Kidney epithelial cell (primary cell): ENCODE results near the gene PNKD. TPM values are rescaled to one million over a fixed set of nuclear protein-coding genes. Genes with fewer than 3 reads are reported as not detected.

Experiments
- DNase-seq: peaks from one replicate; pipeline ENCODE4 v3.0.0-alpha.2; 2010; ENCODE audit warnings: low read depth
- H3K27me3 ChIP-seq: 2 replicates; pipeline ENCODE4 v1.6.0; 2011; ENCODE audit warnings: low read length; ENCODE audit not compliant: control insufficient read depth, insufficient read depth
- H3K36me3 ChIP-seq: 2 replicates; pipeline ENCODE4 v1.5.1; 2011; ENCODE audit warnings: low read length; ENCODE audit not compliant: control insufficient read depth, insufficient read depth
- H3K4me3 ChIP-seq: 2 replicates; pipeline ENCODE4 v1.5.1; 2011; ENCODE audit warnings: low read depth, mild to moderate bottlenecking, control low read depth, low read length
- total RNA-seq: library from RNA; depleted of rRNA; stranded (reverse); fragments of >200 nt; gene quantifications from 2 replicates; pipeline ENCODE4 v1.2.3, GENCODE V29; 2015
- TF ChIP-seq, protein P1 (sequence below): IDR thresholded peaks from 2 replicates; pipeline ENCODE4 v1.5.1; 2011; ENCODE audit warnings: mild to moderate bottlenecking, moderate library complexity, low read length, control low read depth, inconsistent platforms; ENCODE audit not compliant: insufficient read depth, poor library complexity, severe bottlenecking

Gene PNKD
- total RNA-seq, 1 donor from 2014 or later: 45.4 TPM

DNA sequence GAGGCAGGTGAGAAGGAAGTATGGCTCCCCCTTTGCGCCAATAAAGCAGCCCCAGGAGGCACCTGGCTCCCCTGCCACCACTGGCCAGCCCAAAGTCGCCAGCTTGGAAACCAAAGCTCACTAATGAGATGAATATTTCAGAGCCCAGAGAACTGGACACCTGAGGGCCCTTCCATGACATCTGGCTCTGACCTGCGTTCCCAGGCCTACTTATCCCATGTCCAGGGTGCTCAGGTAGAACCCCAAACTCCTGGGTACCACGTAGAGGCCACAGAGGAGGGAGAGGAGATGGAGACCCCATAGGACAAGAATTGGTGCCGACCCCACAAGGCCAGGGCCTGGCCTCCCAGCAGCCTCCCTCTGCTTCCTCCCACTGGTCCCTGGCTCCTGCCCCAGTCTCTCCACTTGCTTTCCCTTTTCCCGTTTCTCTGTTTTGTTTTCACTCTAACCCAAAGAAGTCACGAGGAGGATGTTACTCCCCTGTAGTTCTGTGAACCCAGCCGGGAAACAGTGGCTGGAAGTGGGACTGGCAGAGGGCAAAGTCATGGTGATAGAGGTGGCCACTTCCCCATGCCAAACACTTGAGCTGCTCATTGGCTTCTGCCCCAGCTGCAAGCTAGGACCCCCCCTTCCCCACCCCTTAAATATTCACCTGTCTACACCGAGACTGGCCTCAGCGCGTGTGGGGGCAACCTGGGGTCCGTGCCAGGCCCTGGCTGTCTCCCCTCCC is 21.2 kb downstream of the PNKD start:
- Histone ChIP-seq H3K4me3 (peak overlapping the region; percentile 70), H3K36me3 (no peaks in the 10 kb centered on the region), H3K27me3 (no peaks in the 10 kb centered on the region)
- DNase-seq: no peak
- TF ChIP-seq, protein P1, sequence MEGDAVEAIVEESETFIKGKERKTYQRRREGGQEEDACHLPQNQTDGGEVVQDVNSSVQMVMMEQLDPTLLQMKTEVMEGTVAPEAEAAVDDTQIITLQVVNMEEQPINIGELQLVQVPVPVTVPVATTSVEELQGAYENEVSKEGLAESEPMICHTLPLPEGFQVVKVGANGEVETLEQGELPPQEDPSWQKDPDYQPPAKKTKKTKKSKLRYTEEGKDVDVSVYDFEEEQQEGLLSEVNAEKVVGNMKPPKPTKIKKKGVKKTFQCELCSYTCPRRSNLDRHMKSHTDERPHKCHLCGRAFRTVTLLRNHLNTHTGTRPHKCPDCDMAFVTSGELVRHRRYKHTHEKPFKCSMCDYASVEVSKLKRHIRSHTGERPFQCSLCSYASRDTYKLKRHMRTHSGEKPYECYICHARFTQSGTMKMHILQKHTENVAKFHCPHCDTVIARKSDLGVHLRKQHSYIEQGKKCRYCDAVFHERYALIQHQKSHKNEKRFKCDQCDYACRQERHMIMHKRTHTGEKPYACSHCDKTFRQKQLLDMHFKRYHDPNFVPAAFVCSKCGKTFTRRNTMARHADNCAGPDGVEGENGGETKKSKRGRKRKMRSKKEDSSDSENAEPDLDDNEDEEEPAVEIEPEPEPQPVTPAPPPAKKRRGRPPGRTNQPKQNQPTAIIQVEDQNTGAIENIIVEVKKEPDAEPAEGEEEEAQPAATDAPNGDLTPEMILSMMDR: no peak

DNA sequence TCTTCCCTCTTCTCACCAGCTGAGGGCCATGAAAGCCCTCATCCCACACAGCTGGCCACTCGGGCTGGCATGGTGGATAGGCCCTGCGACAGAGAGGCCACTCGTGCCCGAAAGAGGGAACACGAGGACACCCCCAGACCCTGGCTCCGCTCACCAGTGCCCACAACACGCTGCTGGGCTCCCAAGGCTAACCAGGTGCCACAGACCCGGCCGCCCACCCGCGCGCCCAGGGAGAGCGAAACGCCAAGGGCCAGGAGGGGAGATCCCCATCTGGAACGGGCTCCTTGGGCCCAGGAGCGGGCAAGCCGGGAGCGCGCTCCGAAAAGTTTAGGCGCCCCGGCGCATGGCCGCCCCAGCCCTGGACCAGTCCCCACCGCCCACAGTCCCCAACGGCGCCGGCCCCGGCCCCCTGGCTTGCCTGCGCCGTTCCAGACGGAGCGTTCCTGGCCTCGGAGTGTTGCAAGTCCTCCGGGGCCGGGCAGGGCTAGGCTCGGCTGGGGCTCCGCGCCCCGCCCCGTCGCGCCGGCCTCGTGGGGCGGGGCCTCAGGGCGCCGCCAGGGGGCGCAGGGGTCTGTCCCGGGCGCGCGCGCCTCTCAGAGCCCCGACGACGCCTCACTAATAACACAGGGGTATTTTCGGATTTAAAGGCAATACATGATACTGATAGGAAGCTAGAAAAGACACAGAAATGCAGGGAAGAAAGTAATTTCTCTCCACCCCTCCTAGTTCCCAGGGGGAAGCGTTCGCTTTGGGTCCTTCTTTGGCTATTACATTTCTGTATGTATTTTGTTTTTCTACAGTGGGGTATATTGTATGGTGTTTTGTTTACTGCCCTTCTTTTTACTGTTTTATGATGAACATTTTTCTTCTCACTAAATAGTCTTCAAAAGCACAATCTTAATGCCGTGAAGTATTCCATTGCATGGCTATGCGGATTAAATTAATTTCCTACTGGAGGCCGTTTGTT is 22.0 kb downstream of the PNKD start, which contains the start of gene TMBIM1:
Gene TMBIM1 (minus strand): TSS at position 456 of the 967 bp plus-strand sequence. CDS start 10,362 bp downstream, outside the sequence.
- TF ChIP-seq, protein P1: peak; percentile 41
- DNase-seq: no peak
- Histone ChIP-seq H3K27me3 (no peaks in the 10 kb centered on the region), H3K4me3 (peak within 1 kb of the TSS; percentile 70), H3K36me3 (no peaks in the 10 kb centered on the region)

DNA sequence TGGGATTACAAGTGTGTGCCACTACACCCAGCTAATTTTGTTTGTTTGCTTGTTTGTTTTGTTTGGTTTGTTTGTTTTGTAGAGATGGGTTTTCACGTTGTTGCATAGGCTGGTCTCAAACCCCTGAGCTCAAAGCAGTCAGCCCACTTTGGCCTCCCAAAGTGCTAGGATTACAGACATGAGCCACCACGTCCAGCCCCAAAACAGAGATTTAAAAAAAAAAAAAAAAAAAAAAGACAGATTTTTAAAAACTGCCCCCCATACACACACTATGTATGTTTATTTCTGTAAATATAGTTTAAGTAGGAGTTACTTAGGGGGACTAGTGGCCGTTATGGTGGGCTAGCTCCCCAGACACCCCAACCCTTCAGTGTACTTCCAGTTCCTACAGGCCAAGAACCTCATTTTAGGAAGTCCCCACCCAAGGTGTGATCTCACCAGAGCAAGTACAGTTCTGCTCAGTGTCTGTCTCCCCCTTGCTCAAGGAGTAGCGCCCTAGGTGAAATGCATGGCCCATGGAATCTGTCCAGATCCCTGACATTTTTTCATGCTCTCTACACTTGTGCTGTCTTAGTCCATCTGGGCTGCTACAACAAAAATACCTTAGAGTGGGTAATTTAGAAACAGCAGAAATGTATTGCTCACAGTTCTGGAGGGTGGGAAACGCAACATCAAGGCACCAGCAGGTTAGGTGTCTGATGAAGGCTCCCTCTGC is 23.6 kb downstream of the PNKD start:
- H3K36me3 ChIP-seq: no peaks in the 10 kb centered on the region
- TF ChIP-seq, protein P1: no peak
- H3K27me3 ChIP-seq: no peaks in the 10 kb centered on the region
- no peak for DNase-seq
- H3K4me3 ChIP-seq: no peak overlapping the region

DNA sequence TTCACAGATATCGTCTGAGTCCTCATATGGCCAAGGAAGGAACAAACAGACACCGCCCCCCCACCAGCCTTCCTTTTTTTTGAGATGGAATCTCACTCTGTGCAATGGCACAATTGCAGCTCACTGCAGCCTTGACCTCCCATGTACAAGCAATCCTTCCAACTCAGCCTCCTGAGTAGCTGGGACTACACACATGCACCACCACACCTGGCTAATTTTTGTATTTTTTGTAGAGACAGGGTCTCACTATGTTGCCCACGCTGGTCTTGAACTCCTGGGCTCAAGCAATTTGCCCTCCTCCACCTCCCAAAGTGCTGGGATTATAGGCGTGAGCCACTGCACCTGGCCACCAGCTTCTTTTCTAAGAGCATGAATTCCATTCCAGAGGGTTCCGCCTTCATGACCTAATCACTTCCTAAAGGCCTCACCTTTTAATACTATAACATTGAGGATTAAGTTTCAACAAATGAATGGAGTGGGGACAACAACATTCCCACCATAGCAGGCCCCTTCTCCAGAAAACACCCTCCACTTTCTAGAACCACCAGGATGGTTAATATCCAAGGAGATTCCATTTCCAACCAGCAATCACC is 24.2 kb downstream of the PNKD start:
- no peak overlapping the region for H3K4me3 ChIP-seq
- TF ChIP-seq, protein P1: no peak
- H3K27me3 ChIP-seq: no peaks in the 10 kb centered on the region
- no peaks in the 10 kb centered on the region for H3K36me3 ChIP-seq
- DNase-seq: no peak

DNA sequence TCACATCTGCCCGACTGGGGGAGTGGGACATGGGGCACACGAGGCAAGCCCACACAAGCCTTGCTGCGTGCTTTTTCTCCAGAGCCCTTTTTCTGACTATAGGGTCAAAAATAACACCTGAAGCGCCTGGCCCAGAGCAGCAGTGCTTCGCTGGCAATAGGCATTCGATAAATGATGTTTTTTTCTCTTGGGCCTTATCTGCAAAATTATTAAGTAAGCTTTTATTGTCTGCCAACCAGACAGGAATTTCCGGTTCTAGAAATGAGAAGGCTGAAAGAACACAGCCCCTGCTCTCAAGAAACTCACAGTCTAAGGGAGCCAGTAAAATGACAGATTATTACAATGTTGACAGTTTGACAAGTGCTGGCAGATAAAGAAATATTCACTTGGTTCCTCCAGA is 24.7 kb downstream of the PNKD start:
- H3K27me3 ChIP-seq: no peaks in the 10 kb centered on the region
- H3K4me3 ChIP-seq: no peak overlapping the region
- no peaks in the 10 kb centered on the region for H3K36me3 ChIP-seq
- TF ChIP-seq, protein P1: no peak
- DNase-seq: no peak
